Measurements from ENCODE around the gene SLC8A1. TPM values are rescaled to one million over a fixed set of nuclear protein-coding genes. Genes with fewer than 3 reads are reported as not detected.

Gene SLC8A1
- total and polyA plus RNA-seq, 2 of the 13 experiments (the other 11 are each of a cell fraction or from before 2014, with no cell fraction given) = not detected

DNA sequence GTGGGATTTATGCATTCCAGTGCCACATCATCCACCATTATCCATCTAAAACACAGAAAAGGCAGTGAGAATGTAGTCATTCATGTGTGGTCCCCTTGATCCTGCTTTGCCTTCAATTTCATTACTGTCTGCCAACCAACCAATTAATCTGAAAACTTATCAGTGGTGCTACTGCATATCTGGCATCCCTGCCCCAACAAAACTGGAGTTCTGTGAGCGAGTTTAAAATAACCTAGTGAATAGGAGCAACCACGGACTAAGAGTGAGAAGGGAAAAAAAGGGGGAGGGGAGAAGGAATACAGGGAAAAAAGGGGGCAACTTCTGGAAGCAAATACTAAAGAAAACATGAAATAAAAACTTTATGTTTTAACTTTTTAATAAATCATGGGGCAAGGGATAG lies 42.2 kb downstream of the SLC8A1 start:
- DNase-seq (ENCODE audit: low spot score) (no peak), ATAC-seq (no peak), FAIRE-seq (no peak)
- in situ Hi-C loops (cut with HindIII; ENCODE audit: extremely low pct_ligation_motif_present, low pct_unique_long_range_greater_than_20kb) (no loop called here), intact Hi-C loops (cut with micrococcal nuclease; ENCODE audit: unreplicated experiment) (no loop called here)
- no peak overlapping the region for H3K27ac ChIP-seq (ENCODE audit: extremely low read length, insufficient read depth, low read length)
- H3K4me2 ChIP-seq (ENCODE audit: low read depth, low read length) = no peak overlapping the region
- WGBS (ENCODE audit: low lambda C conversion rate) = 0% methylated on average over 2 of the region's 2 CpGs
- no peaks in the 10 kb centered on the region for H3K9me3 ChIP-seq (ENCODE audit: low read length)
- no TSS peak for BruUV-seq (replicated peaks)
- H3K4me1 ChIP-seq (ENCODE audit: insufficient read depth, low read length) = no peaks in the 10 kb centered on the region
- ChIA-PET POLR2A (no interaction called here), CTCF (ENCODE audit: low intra/inter-chr PET ratio, low total read pairs) (no interaction called here)
- H4K20me1 ChIP-seq (ENCODE audit: insufficient read depth, low read length) = no peaks in the 10 kb centered on the region
- no peaks in the 10 kb centered on the region for H3K36me3 ChIP-seq (replicated peaks in 1 of 2; ENCODE audit: control insufficient read depth in 1 of 2, insufficient read depth in 2 of 2, low read length in 2 of 2)
- H3K4me3 ChIP-seq (replicated peaks in 1 of 3; ENCODE audit: insufficient read depth in 1 of 3, low read depth in 2 of 3, low read length in 3 of 3) = no peak overlapping the region
- H3K27me3 ChIP-seq (ENCODE audit: control insufficient read depth in 1 of 2, insufficient read depth in 2 of 2, low read length in 2 of 2) = no peaks in the 10 kb centered on the region
- no peaks in the 10 kb centered on the region for H3K79me2 ChIP-seq (ENCODE audit: insufficient read depth, low read length)
- no peak for TF ChIP-seq RBFOX2 (IDR thresholded peaks at IDR 0.05; ENCODE audit: low read depth, low read length)
- no peak for TF ChIP-seq RFX5 (IDR thresholded peaks at IDR 0.05; ENCODE audit: low read depth, low read length)
- TF ChIP-seq, protein P1, sequence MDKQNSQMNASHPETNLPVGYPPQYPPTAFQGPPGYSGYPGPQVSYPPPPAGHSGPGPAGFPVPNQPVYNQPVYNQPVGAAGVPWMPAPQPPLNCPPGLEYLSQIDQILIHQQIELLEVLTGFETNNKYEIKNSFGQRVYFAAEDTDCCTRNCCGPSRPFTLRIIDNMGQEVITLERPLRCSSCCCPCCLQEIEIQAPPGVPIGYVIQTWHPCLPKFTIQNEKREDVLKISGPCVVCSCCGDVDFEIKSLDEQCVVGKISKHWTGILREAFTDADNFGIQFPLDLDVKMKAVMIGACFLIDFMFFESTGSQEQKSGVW (CRISPR knock-in tag; IDR thresholded peaks at IDR 0.05; ENCODE audit: borderline replicate concordance) = no peak
- TF ChIP-seq, protein P2, sequence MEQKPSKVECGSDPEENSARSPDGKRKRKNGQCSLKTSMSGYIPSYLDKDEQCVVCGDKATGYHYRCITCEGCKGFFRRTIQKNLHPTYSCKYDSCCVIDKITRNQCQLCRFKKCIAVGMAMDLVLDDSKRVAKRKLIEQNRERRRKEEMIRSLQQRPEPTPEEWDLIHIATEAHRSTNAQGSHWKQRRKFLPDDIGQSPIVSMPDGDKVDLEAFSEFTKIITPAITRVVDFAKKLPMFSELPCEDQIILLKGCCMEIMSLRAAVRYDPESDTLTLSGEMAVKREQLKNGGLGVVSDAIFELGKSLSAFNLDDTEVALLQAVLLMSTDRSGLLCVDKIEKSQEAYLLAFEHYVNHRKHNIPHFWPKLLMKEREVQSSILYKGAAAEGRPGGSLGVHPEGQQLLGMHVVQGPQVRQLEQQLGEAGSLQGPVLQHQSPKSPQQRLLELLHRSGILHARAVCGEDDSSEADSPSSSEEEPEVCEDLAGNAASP (CRISPR knock-in tag; IDR thresholded peaks at IDR 0.05; ENCODE audit: borderline replicate concordance) = no peak
- no peak for TF ChIP-seq ZNF577 (CRISPR knock-in tag; IDR thresholded peaks at IDR 0.05; ENCODE audit: borderline replicate concordance, low read depth)
- TF ChIP-seq JUND (CRISPR knock-in tag; IDR thresholded peaks at IDR 0.05) = no peak
- no peak for TF ChIP-seq ZNF274 (CRISPR knock-in tag; IDR thresholded peaks at IDR 0.05)
- TF ChIP-seq POLR2AphosphoS2 (IDR thresholded peaks at IDR 0.05; ENCODE audit: low read depth, low read length) = no peak
- no peak for TF ChIP-seq ZNF772 (CRISPR knock-in tag; IDR thresholded peaks at IDR 0.05)
- no peak for TF ChIP-seq SKI (IDR thresholded peaks at IDR 0.05; ENCODE audit: partially characterized antibody)
- TF ChIP-seq NR2C2 (CRISPR knock-in tag; IDR thresholded peaks at IDR 0.05; ENCODE audit: borderline replicate concordance) = no peak
- no peak for TF ChIP-seq ZNF780A (CRISPR knock-in tag; IDR thresholded peaks at IDR 0.05)
- TF ChIP-seq, protein P3, sequence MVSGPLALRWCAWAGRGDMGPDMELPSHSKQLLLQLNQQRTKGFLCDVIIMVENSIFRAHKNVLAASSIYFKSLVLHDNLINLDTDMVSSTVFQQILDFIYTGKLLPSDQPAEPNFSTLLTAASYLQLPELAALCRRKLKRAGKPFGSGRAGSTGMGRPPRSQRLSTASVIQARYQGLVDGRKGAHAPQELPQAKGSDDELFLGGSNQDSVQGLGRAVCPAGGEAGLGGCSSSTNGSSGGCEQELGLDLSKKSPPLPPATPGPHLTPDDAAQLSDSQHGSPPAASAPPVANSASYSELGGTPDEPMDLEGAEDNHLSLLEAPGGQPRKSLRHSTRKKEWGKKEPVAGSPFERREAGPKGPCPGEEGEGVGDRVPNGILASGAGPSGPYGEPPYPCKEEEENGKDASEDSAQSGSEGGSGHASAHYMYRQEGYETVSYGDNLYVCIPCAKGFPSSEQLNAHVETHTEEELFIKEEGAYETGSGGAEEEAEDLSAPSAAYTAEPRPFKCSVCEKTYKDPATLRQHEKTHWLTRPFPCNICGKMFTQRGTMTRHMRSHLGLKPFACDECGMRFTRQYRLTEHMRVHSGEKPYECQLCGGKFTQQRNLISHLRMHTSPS (CRISPR knock-in tag; IDR thresholded peaks at IDR 0.05; ENCODE audit: low read depth) = no peak
- no peak overlapping the region for H3K9ac ChIP-seq (ENCODE audit: insufficient read depth, low read depth, low read length)
- H2AFZ ChIP-seq (ENCODE audit: low read length) = no peak overlapping the region
